Liver (tissue), 9 donors: Measurements from ENCODE around the gene LSM4. TPM values are rescaled to one million over a fixed set of nuclear protein-coding genes. Genes with fewer than 3 reads are reported as not detected.
"Not testable (repeated sequence)": the region's sequence is repeated elsewhere in the genome, so short reads cannot be mapped to it uniquely, and the experiment has no call there.

ENCODE experiments used
- DNase-seq: peaks from one replicate; pipeline ENCODE4 v3.0.0-alpha.2; 2017; ENCODE audit warnings: low spot score
- H3K27ac ChIP-seq, 2 donors: one replicate each; pipeline ENCODE4 v1.7.0; 2013; ENCODE audit warnings: inconsistent platforms in 2 of 2, low read length in 2 of 2, control low read depth in 1 of 2, low read depth in 1 of 2, mild to moderate bottlenecking in 1 of 2
- H3K27me3 ChIP-seq, 4 donors: one replicate each; pipeline versions ENCODE4 v1.6.1 to v1.7.0; 2013; ENCODE audit warnings: low read length in 3 of 4, inconsistent platforms in 1 of 4, mild to moderate bottlenecking in 1 of 4, moderate library complexity in 1 of 4; ENCODE audit not compliant: control insufficient read depth in 4 of 4, insufficient read depth in 4 of 4
- H3K36me3 ChIP-seq, 4 donors: one replicate each; pipeline versions ENCODE4 v1.6.1 to v1.7.0; 2013; ENCODE audit warnings: low read length in 3 of 4, mild to moderate bottlenecking in 3 of 4, low read depth in 1 of 4, moderate library complexity in 1 of 4; ENCODE audit not compliant: control insufficient read depth in 4 of 4, insufficient read depth in 3 of 4
- H3K4me1 ChIP-seq, 4 donors: one replicate each; pipeline versions ENCODE4 v1.6.1 to v1.7.0; 2013; ENCODE audit warnings: low read length in 3 of 4, mild to moderate bottlenecking in 3 of 4, moderate library complexity in 1 of 4; ENCODE audit not compliant: control insufficient read depth in 4 of 4, insufficient read depth in 4 of 4
- H3K4me3 ChIP-seq, 3 donors: one replicate each; pipeline versions ENCODE4 v1.6.1 to v1.7.0; 2013; ENCODE audit warnings: low read length in 3 of 3, control low read depth in 1 of 3, low read depth in 1 of 3, mild to moderate bottlenecking in 1 of 3
- H3K9ac ChIP-seq, 2 donors: one replicate each; pipeline ENCODE4 v1.7.0; 2013; ENCODE audit warnings: low read length in 2 of 2, mild to moderate bottlenecking in 2 of 2, moderate library complexity in 2 of 2, control low read depth in 1 of 2, low read depth in 1 of 2
- H3K9me3 ChIP-seq, 4 donors: one replicate each; pipeline versions ENCODE4 v1.6.1 to v1.7.0; 2013; ENCODE audit warnings: low read length in 3 of 4; ENCODE audit not compliant: control insufficient read depth in 4 of 4
- ATF3 ChIP-seq: IDR thresholded peaks from 2 replicates; pipeline ENCODE4 v1.6.1; 2016; ENCODE audit warnings: antibody characterized with exemption
- CTCF ChIP-seq: fragments of 150-350 bp; IDR thresholded peaks from 2 replicates; pipeline ENCODE4 v1.5.1; 2017; ENCODE audit warnings: improper control_type of control experiment, low read depth, low read length; ENCODE audit not compliant: missing input control
- FOXA2 ChIP-seq: IDR thresholded peaks from 2 replicates; pipeline ENCODE4 v1.6.1; 2016; ENCODE audit warnings: antibody characterized with exemption
- HNF4A ChIP-seq, 2 donors: conservative IDR thresholded peaks; 2 replicates each; pipeline ENCODE4 v1.6.1; 2016; ENCODE audit warnings: antibody characterized with exemption in 2 of 2, mild to moderate bottlenecking in 2 of 2
- HNF4G ChIP-seq: IDR thresholded peaks from 2 replicates; pipeline ENCODE4 v1.6.1; 2016; ENCODE audit warnings: antibody characterized with exemption
- JUND ChIP-seq, 2 donors: IDR thresholded peaks; 2 replicates each; pipeline ENCODE4 v1.6.1; 2016; ENCODE audit warnings: antibody characterized with exemption in 2 of 2
- MAX ChIP-seq: IDR thresholded peaks from 2 replicates; pipeline ENCODE4 v1.6.1; 2016; ENCODE audit warnings: antibody characterized with exemption
- NR2F2 ChIP-seq: IDR thresholded peaks from 2 replicates; pipeline ENCODE4 v1.6.1; 2016; ENCODE audit warnings: antibody characterized with exemption
- RAD21 ChIP-seq, 2 donors: IDR thresholded peaks; 2 replicates each; pipeline ENCODE4 v1.6.1; 2016; ENCODE audit warnings: antibody characterized with exemption in 2 of 2, mild to moderate bottlenecking in 2 of 2
- RXRA ChIP-seq, 2 donors: IDR thresholded peaks; 2 replicates each; pipeline ENCODE4 v1.6.1; 2017 to 2018; ENCODE audit warnings: antibody characterized with exemption in 2 of 2, mild to moderate bottlenecking in 1 of 2
- SP1 ChIP-seq: IDR thresholded peaks from 2 replicates; pipeline ENCODE4 v1.6.1; 2018; ENCODE audit warnings: antibody characterized with exemption, mild to moderate bottlenecking
- TAF1 ChIP-seq: conservative IDR thresholded peaks from 2 replicates; pipeline ENCODE4 v1.6.1; 2016; ENCODE audit warnings: antibody characterized with exemption, mild to moderate bottlenecking
- YY1 ChIP-seq: IDR thresholded peaks from 2 replicates; pipeline ENCODE4 v1.6.1; 2016; ENCODE audit warnings: antibody characterized with exemption, mild to moderate bottlenecking
- ZBTB33 ChIP-seq: IDR thresholded peaks from 2 replicates; pipeline ENCODE4 v1.6.1; 2016; ENCODE audit warnings: antibody characterized with exemption
- WGBS: extraction: QIAGEN DNeasy Blood & Tissue Kit; methylation state at CpG from one replicate; pipeline ENCODE4 v1.1.7; 2013; 5-methylcytosine and 5-hydroxymethylcytosine counted together
- polyA plus RNA-seq, 2 donors: library from polyadenylated mRNA; stranded (reverse) in 1 of 2; unstranded in 1 of 2; fragments of 200-250 nt in 1 of 2; fragments of >200 nt in 1 of 2; fragmentation: Nextera tagmentation in 1 of 2; extraction: Ambion mirVana in 1 of 2; gene quantifications; one replicate each; pipeline versions ENCODE4 v1.2.1 to v1.2.3, GENCODE V29; 2013 to 2015
- total RNA-seq, 2 donors: library from RNA; depleted of rRNA; stranded (reverse); fragments of >200 nt; gene quantifications; one replicate each; pipeline ENCODE4 v1.2.3, GENCODE V29; 2014
- donor health status: healthy.
- donor health status: healthy.
- donor health status: healthy.
- donor health status: healthy.
- donor health status: healthy.

The LSM4 gene
- total and polyA plus RNA-seq, 4 donors = 42.4 to 100 (median 75.1) TPM

- TF ChIP-seq CTCF (no peak), FOXA2 (no peak)
These were observed 3.9 kb upstream of the LSM4 start (continued) for GRCh38 chr19:18326772-18327171.

- not testable (repeated sequence) for DNase-seq, H3K36me3 ChIP-seq, H3K27me3 ChIP-seq, H3K4me3 ChIP-seq, H3K9me3 ChIP-seq, H3K9ac ChIP-seq
- H3K27ac ChIP-seq = peak overlapping the region in 1 of 2 donors; percentile 92
- H3K4me1 ChIP-seq = peaks cover 10 to 50% (median 36%) of the 10 kb centered on the region in 4 donors
- WGBS = 54% methylated on average over 6 of the region's 6 CpGs
These were observed 1.5 kb upstream of the LSM4 start for GRCh38 chr19:18324373-18324731.

GRCh38 chr19:18322318-18322758 is 538 bp downstream of the LSM4 start:
- peak overlapping the region; percentile 76 to 90 for H3K9ac ChIP-seq
- H3K27ac ChIP-seq = peak overlapping the region; percentile 90 to 92

GRCh38 chr19:18321734-18322102 is 1.2 kb downstream of the LSM4 start:
- Histone ChIP-seq H3K4me3 (no peak overlapping the region), H3K4me1 (peaks cover 13 to 52% (median 36%) of the 10 kb centered on the region in 4 donors), H3K9me3 (no peaks in the 10 kb centered on the region), H3K9ac (peak overlapping the region; percentile 16 to 76), H3K36me3 (no peaks in the 10 kb centered on the region), H3K27me3 (no peaks in the 10 kb centered on the region), H3K27ac (peak overlapping the region; percentile 90 to 92)
- DNase-seq = no peak
- WGBS = 53% methylated on average over 9 of the region's 9 CpGs
- TF ChIP-seq SP1 (no peak), JUND (IDR thresholded peaks at IDR 0.05) (no peak), HNF4G (no peak), HNF4A (conservative IDR thresholded peaks at IDR 0.05) (no peak), FOXA2 (no peak), YY1 (no peak), ZBTB33 (no peak), RXRA (IDR thresholded peaks at IDR 0.05) (no peak), MAX (no peak), NR2F2 (no peak), CTCF (no peak), TAF1 (no peak)

More at GRCh38 chr19:18322318-18322758, 538 bp downstream of the LSM4 start:
- peaks cover 13 to 52% (median 36%) of the 10 kb centered on the region in 4 donors for H3K4me1 ChIP-seq
- H3K36me3 ChIP-seq = no peaks in the 10 kb centered on the region
- DNase-seq = peak; percentile 71
- WGBS = 2% methylated on average over 7 of the region's 7 CpGs
- H3K4me3 ChIP-seq = peak overlapping the region; percentile 84 to 89 (median 88)
- H3K9me3 ChIP-seq = no peaks in the 10 kb centered on the region
- TF ChIP-seq SP1 = peak; percentile 20
- TF ChIP-seq ATF3 = no peak
- no peak for TF ChIP-seq ZBTB33
- TF ChIP-seq RAD21 (IDR thresholded peaks at IDR 0.05) = peak; percentile 20
- peak; percentile 5 to 27 for TF ChIP-seq HNF4A (conservative IDR thresholded peaks at IDR 0.05)
- TF ChIP-seq FOXA2 = no peak
- peak in 1 of 2 donors; percentile 8 for TF ChIP-seq RXRA (IDR thresholded peaks at IDR 0.05)
- no peaks in the 10 kb centered on the region for H3K27me3 ChIP-seq
